ENCODE results near the gene CDPF1.

CDPF1 gene

DNA sequence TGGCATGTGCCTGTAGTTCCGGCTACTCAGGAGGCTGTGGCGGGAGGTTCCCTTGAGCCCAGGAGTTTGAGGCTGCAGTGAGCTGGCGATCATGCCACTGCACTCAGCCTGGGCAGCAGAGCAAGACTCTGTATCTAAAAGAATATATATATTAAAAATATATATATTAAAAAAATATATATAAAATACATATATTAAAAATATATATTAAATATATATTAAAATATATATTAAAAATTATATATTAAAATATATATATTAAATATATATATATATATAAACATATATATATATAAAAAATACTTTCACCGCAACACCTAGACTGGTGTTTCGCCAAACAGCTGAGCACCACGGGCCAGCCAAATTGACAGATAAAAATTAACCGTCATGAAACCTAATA, 26.5 kb upstream of the CDPF1 start:
- no peaks in the 10 kb centered on the region for H3K9me3 ChIP-seq
- H3K36me3 ChIP-seq, result peaks cover 38% of the 10 kb centered on the region
- DNase-seq, result no peak
- H3K27me3 ChIP-seq, result no peaks in the 10 kb centered on the region
- no peak overlapping the region for H3K4me3 ChIP-seq (ENCODE audit: low read depth, low read length)
- TF ChIP-seq, protein P1, sequence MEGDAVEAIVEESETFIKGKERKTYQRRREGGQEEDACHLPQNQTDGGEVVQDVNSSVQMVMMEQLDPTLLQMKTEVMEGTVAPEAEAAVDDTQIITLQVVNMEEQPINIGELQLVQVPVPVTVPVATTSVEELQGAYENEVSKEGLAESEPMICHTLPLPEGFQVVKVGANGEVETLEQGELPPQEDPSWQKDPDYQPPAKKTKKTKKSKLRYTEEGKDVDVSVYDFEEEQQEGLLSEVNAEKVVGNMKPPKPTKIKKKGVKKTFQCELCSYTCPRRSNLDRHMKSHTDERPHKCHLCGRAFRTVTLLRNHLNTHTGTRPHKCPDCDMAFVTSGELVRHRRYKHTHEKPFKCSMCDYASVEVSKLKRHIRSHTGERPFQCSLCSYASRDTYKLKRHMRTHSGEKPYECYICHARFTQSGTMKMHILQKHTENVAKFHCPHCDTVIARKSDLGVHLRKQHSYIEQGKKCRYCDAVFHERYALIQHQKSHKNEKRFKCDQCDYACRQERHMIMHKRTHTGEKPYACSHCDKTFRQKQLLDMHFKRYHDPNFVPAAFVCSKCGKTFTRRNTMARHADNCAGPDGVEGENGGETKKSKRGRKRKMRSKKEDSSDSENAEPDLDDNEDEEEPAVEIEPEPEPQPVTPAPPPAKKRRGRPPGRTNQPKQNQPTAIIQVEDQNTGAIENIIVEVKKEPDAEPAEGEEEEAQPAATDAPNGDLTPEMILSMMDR (IDR thresholded peaks at IDR 0.05; ENCODE audit: low read depth, low read length), result no peak
- no peaks in the 10 kb centered on the region for H3K4me1 ChIP-seq

DNA sequence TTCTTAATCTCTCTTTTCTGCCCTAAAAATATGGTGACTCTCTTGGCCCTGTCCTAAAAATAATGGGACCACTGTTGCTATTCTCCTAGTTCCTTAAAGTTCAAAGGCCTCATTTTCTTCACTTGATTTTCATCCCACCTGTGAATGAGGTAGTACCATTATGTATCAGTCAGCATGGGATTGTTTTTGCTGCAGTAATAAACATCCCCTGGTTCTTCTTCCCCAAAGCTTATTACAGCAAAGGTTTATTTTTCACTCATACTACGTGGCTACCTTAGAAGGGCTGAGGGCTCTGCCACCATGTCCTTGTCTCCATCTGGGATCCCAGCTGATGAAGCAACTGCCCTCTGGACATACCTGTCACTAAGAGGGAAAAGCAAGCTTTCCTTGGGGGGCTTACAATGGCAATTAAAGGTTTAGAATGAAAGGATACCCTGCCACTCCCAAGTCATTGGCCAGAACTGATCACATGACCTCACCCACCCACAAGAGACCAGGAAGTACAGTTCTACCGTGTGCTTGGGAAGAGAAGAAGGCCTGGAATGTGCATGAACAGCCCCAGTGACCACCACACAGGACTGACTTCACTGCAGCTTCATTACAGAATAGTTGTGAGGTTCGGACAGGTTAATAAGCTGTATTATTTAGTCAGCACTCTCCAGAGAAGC, 25.5 kb upstream of the CDPF1 start:
- DNase-seq, result no peak
- TF ChIP-seq, protein P1 (IDR thresholded peaks at IDR 0.05; ENCODE audit: low read depth, low read length), result no peak
- H3K27me3 ChIP-seq, result no peaks in the 10 kb centered on the region
- peaks cover 33% of the 10 kb centered on the region for H3K36me3 ChIP-seq
- no peaks in the 10 kb centered on the region for H3K9me3 ChIP-seq
- no peaks in the 10 kb centered on the region for H3K4me1 ChIP-seq
- no peak overlapping the region for H3K4me3 ChIP-seq (ENCODE audit: low read depth, low read length)

DNA sequence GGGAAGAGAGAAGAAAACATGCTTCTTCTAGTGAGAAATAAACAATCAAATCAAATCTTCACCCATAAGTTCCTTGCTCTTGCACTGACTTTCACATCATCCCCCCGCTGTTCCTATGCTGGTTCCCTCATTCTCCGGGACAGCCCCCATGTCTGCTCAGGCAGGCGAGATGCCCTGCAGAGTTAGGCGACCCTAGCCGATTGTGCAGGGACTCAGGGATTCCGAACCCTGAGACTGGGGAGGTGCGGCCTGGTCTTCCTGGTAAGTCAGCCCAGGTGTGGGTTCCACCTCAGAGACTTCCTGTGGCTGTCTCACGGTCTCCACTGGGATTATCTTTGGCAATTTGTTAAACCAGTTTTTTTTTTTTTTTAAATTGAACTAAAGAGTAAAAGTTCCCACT, 24.3 kb upstream of the CDPF1 start:
- Histone ChIP-seq H3K4me3 (ENCODE audit: low read depth, low read length) (no peak overlapping the region), H3K27me3 (no peaks in the 10 kb centered on the region), H3K9me3 (no peaks in the 10 kb centered on the region), H3K36me3 (peaks cover 22% of the 10 kb centered on the region), H3K4me1 (no peaks in the 10 kb centered on the region)
- TF ChIP-seq, protein P1 (IDR thresholded peaks at IDR 0.05; ENCODE audit: low read depth, low read length), result no peak
- no peak for DNase-seq

DNA sequence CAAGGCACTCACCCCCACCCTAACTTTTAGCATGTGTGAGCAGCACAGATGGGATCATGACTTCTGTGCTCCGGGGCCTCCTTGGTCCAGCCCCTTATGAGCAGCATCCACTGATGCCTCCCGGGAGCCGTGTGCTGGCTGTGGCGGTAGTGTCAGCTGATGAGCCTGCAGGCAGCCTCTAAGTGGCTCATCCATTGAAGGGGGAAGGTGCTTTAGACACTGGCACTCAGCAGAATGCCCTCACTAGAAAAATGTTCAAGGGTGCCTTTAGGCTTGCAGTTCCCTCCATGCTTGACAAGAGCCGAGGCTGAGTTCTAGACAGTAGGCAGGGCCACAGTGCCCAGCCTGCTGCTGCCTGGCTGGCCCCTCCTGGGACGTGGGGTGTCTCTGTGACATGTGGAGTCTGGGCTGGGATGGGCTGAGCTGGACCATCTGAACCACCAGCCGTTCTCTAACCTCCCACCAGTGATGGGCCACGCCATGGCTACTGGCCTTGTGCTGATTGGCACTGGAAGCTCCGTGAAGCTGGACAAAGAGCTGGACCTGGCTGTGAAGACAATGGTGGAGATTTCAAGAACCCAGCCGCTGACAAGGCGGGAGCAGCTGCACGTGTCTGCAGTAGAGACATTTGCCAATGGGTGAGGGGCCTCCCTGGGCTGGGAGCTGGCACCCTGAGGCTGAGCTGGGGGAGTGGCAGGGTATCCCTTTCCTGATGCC, 23.5 kb upstream of the CDPF1 start:
- DNase-seq, result no peak
- no peaks in the 10 kb centered on the region for H3K4me1 ChIP-seq
- no peaks in the 10 kb centered on the region for H3K27me3 ChIP-seq
- no peak overlapping the region for H3K4me3 ChIP-seq (ENCODE audit: low read depth, low read length)
- H3K9me3 ChIP-seq, result no peaks in the 10 kb centered on the region
- H3K36me3 ChIP-seq, result peaks cover 19% of the 10 kb centered on the region
- TF ChIP-seq, protein P1 (IDR thresholded peaks at IDR 0.05; ENCODE audit: low read depth, low read length), result no peak

DNA sequence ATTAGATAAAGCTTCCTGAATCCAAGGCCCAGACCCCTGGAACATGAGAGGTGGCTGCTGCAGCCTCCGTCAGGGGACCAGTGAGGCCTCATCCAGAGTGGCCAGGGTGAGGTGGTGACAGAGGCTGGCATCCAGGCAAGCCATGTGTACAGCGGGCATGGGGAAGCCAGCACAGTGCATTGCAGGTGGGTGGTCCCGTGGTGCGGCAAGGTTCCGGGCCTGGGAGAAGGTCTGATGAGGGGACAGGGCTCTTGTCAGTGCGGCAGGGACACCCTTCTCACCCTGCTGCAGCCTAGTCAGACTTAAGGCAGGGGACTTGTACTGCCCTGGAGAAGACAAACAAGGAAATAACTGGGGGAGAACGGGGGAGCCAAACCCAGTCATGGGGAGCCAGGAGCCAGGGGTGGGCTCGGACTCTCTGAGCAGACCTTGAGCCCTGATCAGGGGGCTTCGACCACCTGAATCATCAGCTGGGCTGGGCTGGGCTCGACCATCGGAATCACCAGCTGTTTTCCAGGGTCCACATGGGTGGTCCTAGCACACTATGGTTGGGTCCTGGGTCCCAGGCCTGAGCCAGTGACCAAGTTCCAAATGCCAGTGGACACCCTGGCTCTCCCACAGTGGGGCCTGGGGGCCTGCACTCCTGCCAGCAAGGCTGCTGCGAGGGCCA, 22.8 kb upstream of the CDPF1 start:
- H3K9me3 ChIP-seq, result no peaks in the 10 kb centered on the region
- TF ChIP-seq, protein P1 (IDR thresholded peaks at IDR 0.05; ENCODE audit: low read depth, low read length), result no peak
- no peak overlapping the region for H3K4me3 ChIP-seq (ENCODE audit: low read depth, low read length)
- no peak for DNase-seq
- H3K27me3 ChIP-seq, result no peaks in the 10 kb centered on the region
- no peaks in the 10 kb centered on the region for H3K4me1 ChIP-seq
- H3K36me3 ChIP-seq, result peaks cover 22% of the 10 kb centered on the region

DNA sequence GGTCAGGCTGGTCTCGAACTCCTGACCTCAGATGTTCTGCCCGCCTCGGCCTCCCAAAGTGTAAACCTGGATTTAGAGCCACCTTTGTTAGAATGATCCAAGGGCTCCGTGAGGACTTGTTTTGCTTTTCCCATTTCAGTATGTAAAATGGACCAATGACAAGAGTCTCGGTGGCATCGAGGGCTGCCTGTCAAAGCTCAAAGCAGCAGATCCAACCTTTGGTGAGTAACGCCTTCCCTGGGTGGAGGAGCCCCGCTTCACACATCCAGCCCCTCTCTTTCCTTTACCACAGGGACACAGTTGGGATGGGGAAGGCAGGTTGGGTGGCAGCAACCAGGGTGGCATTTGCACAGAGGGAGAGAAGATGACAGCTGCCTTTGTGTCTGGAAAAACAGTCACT, 22.1 kb upstream of the CDPF1 start:
- Histone ChIP-seq H3K4me1 (no peaks in the 10 kb centered on the region), H3K4me3 (ENCODE audit: low read depth, low read length) (no peak overlapping the region), H3K36me3 (peaks cover 22% of the 10 kb centered on the region), H3K27me3 (no peaks in the 10 kb centered on the region), H3K9me3 (no peaks in the 10 kb centered on the region)
- TF ChIP-seq, protein P1 (IDR thresholded peaks at IDR 0.05; ENCODE audit: low read depth, low read length), result no peak
- DNase-seq, result no peak

All from BE2C (cell line).